Colonic mucosa (tissue), 4 donors: ENCODE data around the gene XK. TPM values are rescaled to one million over a fixed set of nuclear protein-coding genes. Genes with fewer than 3 reads are reported as not detected.

Experiments used
- DNase-seq: peaks from one replicate; pipeline ENCODE4 v3.0.0-alpha.2; 2020
- H3K27ac ChIP-seq: fragments of 200-600 bp; one replicate; pipeline ENCODE4 v1.8.0; 2021
- H3K27me3 ChIP-seq: fragments of 200-600 bp; one replicate; pipeline ENCODE4 v1.8.0; 2021
- H3K36me3 ChIP-seq: fragments of 200-600 bp; one replicate; pipeline ENCODE4 v1.8.0; 2021
- H3K4me1 ChIP-seq: fragments of 200-600 bp; one replicate; pipeline ENCODE4 v1.8.0; 2021; ENCODE audit warnings: mild to moderate bottlenecking
- H3K4me3 ChIP-seq: fragments of 200-600 bp; one replicate; pipeline ENCODE4 v1.8.0; 2021
- H3K9ac ChIP-seq, 2 donors: one replicate each; pipeline ENCODE4 v1.7.0; 2013; ENCODE audit warnings: control low read depth in 2 of 2, low read depth in 2 of 2, low read length in 2 of 2
- H3K9me3 ChIP-seq: fragments of 200-600 bp; one replicate; pipeline ENCODE4 v1.8.0; 2021
- CTCF ChIP-seq: fragments of 200-600 bp; IDR thresholded peaks from one replicate; pipeline ENCODE4 v1.8.0; 2022; ENCODE audit warnings: antibody characterized with exemption, mild to moderate bottlenecking
- intact Hi-C: fragments of 100-400 bp; cut with DNase I; formaldehyde crosslinking; loops from one replicate; pipeline ENCODE4 v1.14.1; 2022
- total RNA-seq, 2 donors: library from RNA; stranded (reverse); fragmentation: NEBNext Ultra II Directional in 1 of 2; extraction: Animal tissue kit (Norgen Biotek cat#: 25700) in 1 of 2; gene quantifications; one replicate each; pipeline ENCODE4 v1.2.1, GENCODE V29; 2021
- donor health status: healthy.
- donor health status: DM: no; HTN: no; CAD: no.
- donor health status: DM: no; HTN: no; CAD: no.

Gene XK
- total RNA-seq, 2 donors from 2014 or later: 25.2 to 27.8 TPM

- no peak for DNase-seq
- Histone ChIP-seq H3K27ac (no peak overlapping the region), H3K27me3 (no peaks in the 10 kb centered on the region), H3K36me3 (no peaks in the 10 kb centered on the region), H3K4me1 (no peaks in the 10 kb centered on the region), H3K9me3 (no peaks in the 10 kb centered on the region), H3K4me3 (no peak overlapping the region), H3K9ac (no peak overlapping the region)
- intact Hi-C loops: no loop called here
- TF ChIP-seq CTCF: no peak
These were observed 66.7 kb downstream of the XK start for GRCh38 chrX:37752281-37752680.

GRCh38 chrX:37752936-37753335 lies 67.3 kb downstream of the XK start:
- no peak for TF ChIP-seq CTCF
- Histone ChIP-seq H3K4me3 (no peak overlapping the region), H3K4me1 (no peaks in the 10 kb centered on the region), H3K27ac (no peak overlapping the region), H3K27me3 (no peaks in the 10 kb centered on the region), H3K36me3 (no peaks in the 10 kb centered on the region), H3K9me3 (no peaks in the 10 kb centered on the region), H3K9ac (no peak overlapping the region)
- no peak for DNase-seq
- intact Hi-C loops: no loop called here

GRCh38 chrX:37753384-37753783 lies 67.8 kb downstream of the XK start:
- H3K27ac ChIP-seq: no peak overlapping the region
- intact Hi-C loops: no loop called here

GRCh38 chrX:37754516-37754915 lies 68.9 kb downstream of the XK start:
- intact Hi-C loops: no loop called here
- no peak overlapping the region for H3K27ac ChIP-seq

More at GRCh38 chrX:37753384-37753783, 67.8 kb downstream of the XK start:
- no peaks in the 10 kb centered on the region for H3K9me3 ChIP-seq
- H3K4me1 ChIP-seq: no peaks in the 10 kb centered on the region
- no peaks in the 10 kb centered on the region for H3K36me3 ChIP-seq
- no peak for TF ChIP-seq CTCF
- no peak overlapping the region for H3K4me3 ChIP-seq
- no peak for DNase-seq
- no peaks in the 10 kb centered on the region for H3K27me3 ChIP-seq
- no peak overlapping the region for H3K9ac ChIP-seq

GRCh38 chrX:37755025-37755424 lies 69.4 kb downstream of the XK start:
- no peaks in the 10 kb centered on the region for H3K9me3 ChIP-seq
- H3K36me3 ChIP-seq: no peaks in the 10 kb centered on the region
- DNase-seq: no peak
- H3K4me1 ChIP-seq: no peaks in the 10 kb centered on the region
- no peak overlapping the region for H3K4me3 ChIP-seq
- TF ChIP-seq CTCF: no peak
- H3K27me3 ChIP-seq: no peaks in the 10 kb centered on the region
- H3K27ac ChIP-seq: no peak overlapping the region
- intact Hi-C loops: loop anchor here (5.0 kb wide), 1 partner anchor 417 kb away; no protein-coding TSS in a partner anchor
- H3K9ac ChIP-seq: no peak overlapping the region

More at GRCh38 chrX:37754516-37754915, 68.9 kb downstream of the XK start:
- no peaks in the 10 kb centered on the region for H3K36me3 ChIP-seq
- no peaks in the 10 kb centered on the region for H3K27me3 ChIP-seq
- no peaks in the 10 kb centered on the region for H3K4me1 ChIP-seq
- TF ChIP-seq CTCF: no peak
- H3K4me3 ChIP-seq: no peak overlapping the region
- H3K9me3 ChIP-seq: no peaks in the 10 kb centered on the region
- no peak for DNase-seq
- no peak overlapping the region for H3K9ac ChIP-seq
